Nucleus accumbens (tissue), 56 donors: Measurements from ENCODE around the gene PLOD3.
"Not testable (repeated sequence)": the region's sequence is repeated elsewhere in the genome, so short reads cannot be mapped to it uniquely, and the experiment has no call there.

ENCODE experiments used
- DNase-seq, 56 donors: peaks; one replicate each; lab custom pipeline; 2025; lab: John Stamatoyannopoulos, UW

PLOD3 gene

GRCh38 chr7:101217388-101218235 is at the start of gene PLOD3, which contains the start of gene ZNHIT1:
Gene PLOD3 (minus strand): TSS chr7:101217581. CDS start chr7:101217274, 307 bp downstream.
Gene ZNHIT1 (plus strand): TSS chr7:101218165. CDS start chr7:101218196, 31 bp downstream.
- peak; percentile 46 to 97 (median 90) for DNase-seq

- no peak for DNase-seq
Observed at GRCh38 chr7:101265622-101266516, 48.5 kb upstream of the PLOD3 start.

- peak in 1 of 56 donors; percentile 2 for DNase-seq
Observed at GRCh38 chr7:101264102-101264706, 46.8 kb upstream of the PLOD3 start.

- DNase-seq: no peak
Observed at GRCh38 chr7:101258243-101258731, 40.9 kb upstream of the PLOD3 start.

GRCh38 chr7:101255796-101256195 is 38.4 kb upstream of the PLOD3 start:
- DNase-seq: no peak

DNA sequence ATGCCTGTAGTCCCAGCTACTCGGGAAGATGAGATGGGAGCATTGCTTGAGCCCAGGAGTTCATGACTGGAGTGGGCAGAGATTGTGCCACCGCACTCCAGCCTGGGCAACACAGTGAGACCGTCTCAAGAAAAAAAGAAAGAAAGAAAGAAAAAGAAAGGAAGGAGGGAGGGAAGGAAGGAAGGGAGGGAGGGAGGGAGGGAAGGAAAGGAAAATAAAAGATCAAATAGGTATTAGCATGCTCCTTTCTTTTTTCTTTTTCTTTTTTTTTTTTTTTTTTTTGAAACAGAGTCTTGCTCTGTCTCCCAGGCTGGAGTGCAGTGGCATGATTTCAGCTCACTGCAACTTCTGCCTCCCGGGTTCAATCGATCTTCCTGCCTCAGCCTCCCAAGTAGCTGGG is 35.8 kb upstream of the PLOD3 start:
- not testable (repeated sequence) for DNase-seq

GRCh38 chr7:101251871-101252659 is 34.7 kb upstream of the PLOD3 start:
- peak; percentile 56 to 98 (median 92) for DNase-seq

DNA sequence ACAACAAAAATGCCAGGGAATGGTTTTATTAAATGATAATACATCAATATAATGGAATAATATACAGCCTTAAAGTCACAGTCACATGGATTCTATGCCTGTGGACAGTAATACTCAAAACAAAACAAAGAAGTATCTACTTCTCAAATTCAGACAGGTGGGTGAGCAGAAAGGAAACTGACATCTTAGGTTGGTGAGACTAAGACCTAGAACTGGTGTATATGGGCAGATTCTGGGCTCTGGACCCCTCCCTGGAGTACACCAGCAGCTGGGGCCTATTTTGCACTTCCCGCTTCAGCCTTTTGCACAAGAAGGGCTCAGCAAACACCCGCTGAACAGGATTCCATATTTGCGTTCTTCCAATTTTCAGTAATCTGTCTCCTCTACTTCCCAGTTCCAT is 32.9 kb upstream of the PLOD3 start:
- DNase-seq: no peak

DNA sequence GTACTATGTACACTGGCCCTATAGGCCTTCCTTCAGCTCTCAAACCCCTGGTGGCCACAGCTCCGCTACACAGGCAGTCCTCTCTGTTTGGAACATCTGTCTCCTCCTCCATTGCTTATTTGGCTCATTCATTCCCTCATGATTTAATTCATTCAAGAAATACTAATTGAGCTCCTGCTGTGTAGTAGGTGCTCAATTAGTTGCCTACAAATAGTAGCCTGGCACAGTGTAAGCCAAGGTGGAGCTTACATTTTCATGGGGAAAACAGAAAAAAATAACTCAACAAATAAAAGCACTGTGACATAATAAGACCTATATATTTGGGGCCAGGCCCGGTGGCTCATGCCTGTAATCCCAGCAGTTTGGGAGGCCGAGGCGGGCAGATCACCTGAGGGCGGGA is 30.9 kb upstream of the PLOD3 start:
- no peak for DNase-seq

DNA sequence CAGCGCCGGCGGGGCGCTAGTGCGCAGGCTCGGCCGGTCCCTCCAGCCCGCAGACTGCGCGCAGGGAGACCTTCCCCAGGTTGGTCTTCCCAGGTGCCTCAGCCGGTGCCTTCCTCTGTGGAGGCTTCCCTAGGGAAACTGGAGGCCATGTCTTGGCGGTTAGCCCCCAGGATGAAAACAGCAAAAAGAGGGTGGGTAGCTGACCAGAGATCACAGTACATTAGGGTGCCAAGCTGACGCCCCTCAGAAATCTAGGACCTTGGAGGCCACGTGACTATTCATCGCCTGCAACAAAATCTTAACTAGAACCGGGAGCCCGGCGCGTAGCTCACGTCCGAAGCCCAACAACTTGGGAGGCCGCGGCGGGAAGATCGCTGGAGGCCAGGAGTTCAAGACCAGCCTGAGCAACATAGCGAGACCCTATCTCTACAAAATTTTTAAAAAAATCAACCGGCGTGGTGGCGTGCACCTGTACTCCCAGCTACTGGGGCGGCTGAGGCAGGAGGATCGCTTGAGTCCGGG is 27.8 kb upstream of the PLOD3 start:
- peak in 2 of 56 donors; percentile 40 to 51 for DNase-seq

DNA sequence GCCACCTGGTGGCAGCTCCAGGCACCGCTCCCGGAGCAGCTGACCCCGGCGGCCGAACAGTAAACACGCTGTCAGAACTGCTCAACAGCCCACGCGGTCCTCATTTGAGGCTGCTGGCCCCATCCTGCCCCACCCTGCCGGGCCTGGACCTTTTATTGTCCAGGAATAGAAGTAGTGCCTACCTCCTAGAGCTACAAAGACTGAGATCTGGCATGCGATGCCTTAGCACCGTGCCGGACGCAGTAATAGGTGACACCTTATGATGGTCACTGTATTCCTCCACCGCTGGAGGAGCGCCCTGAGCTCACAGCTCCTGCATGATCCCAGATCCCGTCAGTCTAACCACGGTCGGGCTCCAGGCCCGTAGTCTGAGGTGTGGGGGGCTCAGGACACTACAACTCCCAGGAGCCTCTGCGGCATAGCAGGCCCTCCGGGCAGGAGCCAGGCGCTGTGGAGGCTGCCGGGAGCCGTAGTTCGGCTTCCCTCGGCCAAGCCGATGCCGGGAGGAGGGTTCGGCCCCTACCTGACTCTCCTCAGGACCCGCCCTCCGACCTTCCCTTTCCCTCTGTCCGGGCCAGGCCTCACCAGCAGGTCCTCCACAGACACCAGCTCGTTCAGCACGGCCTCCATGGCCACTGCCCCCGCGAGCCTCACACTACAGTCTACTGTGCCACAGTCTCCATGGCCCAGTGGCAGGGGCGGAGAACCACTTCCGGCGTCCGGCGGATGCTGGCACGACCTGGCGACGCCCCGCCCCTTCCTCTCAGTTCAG is 27.2 kb upstream of the PLOD3 start, which contains the start of gene FIS1:
Gene FIS1, minus strand, starts transcription at position 707 of the 772 bp plus-strand sequence. Its CDS starts 77 bp downstream, at position 630.
- peak; percentile 74 to 100 (median 96) for DNase-seq

DNA sequence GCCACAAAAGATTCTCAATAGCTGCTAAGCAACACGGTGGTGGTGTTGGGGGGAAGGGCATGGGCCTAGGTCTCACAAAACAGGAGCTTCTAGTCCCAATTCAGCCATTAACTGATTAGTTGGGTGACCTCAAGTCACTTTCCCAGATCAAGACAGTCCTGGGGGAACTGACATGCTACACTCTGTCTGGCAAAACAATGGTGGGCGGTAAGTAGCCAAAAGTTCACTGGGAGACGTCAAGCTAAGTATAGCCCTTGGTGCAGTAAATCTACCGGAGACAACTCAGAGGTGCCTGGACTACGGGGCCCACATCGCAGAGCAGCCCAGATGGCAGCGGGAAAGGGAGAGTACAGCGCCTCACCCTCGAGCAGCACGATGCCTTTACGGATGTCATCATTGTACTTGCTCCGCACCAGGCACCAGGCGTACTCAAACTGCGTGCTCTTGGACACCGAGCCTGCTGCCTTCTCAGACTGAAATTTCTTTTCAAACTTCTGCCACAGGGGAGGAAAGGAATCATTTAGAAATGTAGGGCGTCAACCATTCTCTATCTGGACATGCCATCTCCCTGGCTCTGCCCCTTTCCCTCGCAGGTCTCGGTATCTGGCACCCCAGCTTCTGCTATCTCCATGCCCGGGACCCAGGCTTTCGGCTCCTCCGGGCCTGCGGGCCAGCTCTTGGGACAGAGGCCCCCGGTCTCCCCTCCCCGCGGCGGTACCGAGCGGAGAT is 26.4 kb upstream of the PLOD3 start:
- peak in 8 of 56 donors; percentile 27 to 72 (median 38) for DNase-seq

DNA sequence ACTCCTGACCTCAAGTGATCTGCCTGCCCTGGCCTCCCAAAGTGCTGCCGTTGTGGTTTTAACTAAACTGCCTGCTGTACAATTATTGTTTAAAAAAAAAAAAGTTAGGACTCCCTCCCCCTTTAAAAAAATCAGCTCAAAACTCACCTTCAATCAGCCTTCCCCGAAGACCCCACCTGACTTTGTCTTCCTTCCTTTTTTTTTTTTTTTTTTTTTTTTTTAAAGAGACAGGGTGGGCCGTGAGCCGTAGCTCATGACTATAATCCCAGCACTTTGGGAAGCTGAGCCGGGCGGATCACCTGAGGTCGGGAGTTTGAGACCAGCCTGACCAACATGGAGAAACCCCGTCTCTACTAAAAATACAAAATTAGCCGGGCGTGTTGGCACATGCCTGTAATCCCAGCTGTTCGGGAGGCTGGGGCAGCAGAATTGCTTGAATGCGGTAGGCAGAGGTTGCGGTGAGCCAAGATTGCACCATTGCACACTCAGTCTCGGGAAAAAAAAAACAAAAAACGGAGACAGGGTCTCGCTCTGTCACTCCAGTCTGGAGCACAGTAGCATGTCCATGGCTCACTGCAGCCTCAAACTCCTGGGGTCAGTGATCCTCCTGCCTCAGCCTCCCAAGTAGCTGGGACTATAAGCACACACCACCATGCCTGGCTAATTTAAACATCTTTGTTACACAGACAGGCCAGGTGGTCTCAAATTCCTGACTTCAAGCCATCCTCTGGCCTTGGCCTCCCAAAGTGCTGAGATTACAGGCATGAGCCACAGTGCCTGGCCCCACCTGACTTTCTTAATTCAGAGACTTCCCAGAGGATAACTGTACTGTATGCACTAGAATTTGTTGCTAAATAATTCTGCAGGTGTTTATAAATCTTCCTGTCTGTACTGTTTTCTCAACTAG is 24.3 kb upstream of the PLOD3 start:
- no peak for DNase-seq

DNA sequence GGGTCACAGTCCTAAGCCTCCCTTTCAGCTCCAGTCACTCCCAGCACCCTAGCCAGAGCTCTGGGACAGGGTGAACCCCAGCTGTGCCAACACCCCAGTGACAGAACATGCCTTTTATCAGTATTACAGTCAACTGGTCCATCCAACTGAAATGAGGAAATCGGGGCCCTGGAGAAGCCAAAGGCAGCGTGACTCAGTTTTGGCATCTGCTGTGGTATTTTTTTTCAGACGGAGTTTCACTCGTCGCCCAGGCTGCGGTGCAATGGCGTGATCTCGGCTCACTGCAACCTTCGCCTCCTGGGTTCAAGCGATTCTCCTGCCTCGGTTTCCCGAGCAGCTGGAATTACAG is 23.6 kb upstream of the PLOD3 start:
- no peak for DNase-seq

DNA sequence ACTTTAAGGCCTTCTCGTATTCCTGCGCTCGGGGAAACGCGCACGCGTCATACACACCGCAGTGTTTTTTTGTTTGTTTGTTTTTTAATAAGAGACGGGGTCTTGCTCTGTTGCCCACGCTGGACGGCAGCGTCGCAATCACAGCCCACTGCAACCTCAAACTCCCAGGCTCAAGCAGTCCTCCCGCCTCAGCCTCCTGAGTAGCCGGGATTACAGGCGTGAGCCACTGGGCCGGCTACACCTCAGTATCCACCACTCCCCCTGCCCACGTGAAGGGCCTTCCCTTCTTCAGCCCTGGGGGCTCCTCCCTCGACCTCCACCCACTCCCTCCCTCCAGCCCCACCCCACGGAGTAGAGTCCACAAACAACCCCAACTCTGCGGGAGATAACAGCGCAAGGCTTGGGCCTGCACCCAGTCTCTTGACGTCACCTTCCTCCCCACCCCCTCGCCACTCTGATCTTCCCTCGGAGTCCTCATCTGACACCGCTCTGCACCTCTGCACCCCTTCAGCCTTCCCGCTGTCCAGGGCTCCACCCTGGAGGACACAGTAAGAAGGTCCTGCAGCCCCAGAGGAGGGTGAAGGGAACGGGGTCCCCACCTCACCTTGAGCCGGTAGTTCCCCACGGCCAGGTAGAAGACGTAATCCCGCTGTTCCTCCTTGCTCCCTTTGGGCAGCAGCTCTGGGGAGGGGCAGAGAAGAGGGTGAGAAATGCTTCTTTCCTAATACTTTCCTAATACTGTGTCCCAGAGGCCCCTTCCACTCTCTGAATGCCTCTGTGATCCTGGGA is 23.0 kb upstream of the PLOD3 start:
- no peak for DNase-seq

DNA sequence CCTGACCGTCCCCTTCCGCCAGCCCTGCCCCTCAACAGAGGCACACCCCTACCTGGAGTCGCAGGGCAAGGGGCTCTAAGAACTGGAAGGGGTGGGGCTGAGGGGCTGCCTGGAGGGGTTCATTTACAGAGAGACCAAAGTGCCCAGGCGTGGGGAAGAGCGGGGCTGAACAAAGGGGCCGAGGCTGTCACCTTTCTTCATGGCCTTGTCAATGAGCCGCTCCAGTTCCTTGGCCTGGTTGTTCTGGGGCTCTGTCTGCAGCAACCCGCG is 22.5 kb upstream of the PLOD3 start:
- DNase-seq: no peak
